Activated effector memory CD4-positive, alpha-beta T cell treated with anti-CD3 and anti-CD28 coated beads, Interleukin-2, amount 50 U/mL, for 16 hours (primary cell): ENCODE measurements around the gene BIRC2.
"Not testable (repeated sequence)": the region's sequence is repeated elsewhere in the genome, so short reads cannot be mapped to it uniquely, and the experiment has no call there.

Source experiments
- DNase-seq: peaks from one replicate; pipeline ENCODE4 v3.0.0-alpha.2; 2020

The BIRC2 gene

DNA sequence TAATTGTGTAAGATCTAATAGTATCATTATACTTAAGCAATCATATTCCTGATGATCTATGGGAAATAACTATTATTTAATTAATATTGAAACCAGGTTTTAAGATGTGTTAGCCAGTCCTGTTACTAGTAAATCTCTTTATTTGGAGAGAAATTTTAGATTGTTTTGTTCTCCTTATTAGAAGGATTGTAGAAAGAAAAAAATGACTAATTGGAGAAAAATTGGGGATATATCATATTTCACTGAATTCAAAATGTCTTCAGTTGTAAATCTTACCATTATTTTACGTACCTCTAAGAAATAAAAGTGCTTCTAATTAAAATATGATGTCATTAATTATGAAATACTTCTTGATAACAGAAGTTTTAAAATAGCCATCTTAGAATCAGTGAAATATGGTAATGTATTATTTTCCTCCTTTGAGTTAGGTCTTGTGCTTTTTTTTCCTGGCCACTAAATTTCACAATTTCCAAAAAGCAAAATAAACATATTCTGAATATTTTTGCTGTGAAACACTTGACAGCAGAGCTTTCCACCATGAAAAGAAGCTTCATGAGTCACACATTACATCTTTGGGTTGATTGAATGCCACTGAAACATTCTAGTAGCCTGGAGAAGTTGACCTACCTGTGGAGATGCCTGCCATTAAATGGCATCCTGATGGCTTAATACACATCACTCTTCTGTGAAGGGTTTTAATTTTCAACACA lies 23.3 kb upstream of the BIRC2 start:
- no peak for DNase-seq

DNA sequence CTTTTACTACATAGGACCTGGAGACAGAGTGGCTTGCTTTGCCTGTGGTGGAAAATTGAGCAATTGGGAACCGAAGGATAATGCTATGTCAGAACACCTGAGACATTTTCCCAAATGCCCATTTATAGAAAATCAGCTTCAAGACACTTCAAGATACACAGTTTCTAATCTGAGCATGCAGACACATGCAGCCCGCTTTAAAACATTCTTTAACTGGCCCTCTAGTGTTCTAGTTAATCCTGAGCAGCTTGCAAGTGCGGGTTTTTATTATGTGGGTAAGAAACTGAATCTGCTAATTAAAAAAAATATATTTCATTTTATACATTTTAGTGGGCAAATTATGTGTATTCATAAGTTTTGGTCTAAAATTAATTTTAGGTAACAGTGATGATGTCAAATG lies 21.9 kb upstream of the BIRC2 start:
- DNase-seq, result no peak

DNA sequence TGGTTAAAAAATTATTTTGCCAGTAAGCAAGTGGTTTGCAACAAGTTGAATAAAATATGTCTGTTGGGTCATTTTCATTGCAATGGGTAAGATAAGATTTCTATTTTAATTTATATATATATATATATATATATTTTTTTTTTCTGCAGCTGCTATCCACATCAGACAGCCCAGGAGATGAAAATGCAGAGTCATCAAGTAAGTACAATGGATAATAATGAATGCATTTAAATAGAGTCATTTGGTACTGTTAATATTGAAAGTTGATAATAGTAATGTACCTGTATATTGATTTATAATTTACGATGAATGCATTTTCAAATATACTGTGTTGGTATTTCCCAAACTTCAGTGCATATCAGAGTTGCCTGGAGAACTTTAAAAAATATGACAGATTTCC lies 18.3 kb upstream of the BIRC2 start:
- DNase-seq, result no peak

DNA sequence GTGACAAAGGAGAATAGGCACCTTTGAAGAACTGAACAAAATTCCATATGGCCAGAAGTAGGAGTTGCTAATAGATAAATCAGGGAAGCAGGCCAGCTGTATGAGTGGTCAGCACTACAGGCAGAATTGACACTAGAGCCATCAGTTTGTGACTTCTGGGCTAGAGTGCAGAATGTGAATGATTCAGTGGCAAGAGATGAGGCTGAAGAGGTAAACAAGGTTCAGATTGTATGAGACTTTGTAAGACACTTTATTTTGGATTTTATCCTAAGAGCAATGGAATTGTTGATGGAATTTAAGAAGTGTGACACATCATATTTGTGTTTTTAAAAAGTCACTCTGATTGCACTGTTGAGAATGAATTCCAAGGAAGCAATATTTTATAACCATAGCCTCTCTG lies 16.8 kb upstream of the BIRC2 start:
- no peak for DNase-seq

DNA sequence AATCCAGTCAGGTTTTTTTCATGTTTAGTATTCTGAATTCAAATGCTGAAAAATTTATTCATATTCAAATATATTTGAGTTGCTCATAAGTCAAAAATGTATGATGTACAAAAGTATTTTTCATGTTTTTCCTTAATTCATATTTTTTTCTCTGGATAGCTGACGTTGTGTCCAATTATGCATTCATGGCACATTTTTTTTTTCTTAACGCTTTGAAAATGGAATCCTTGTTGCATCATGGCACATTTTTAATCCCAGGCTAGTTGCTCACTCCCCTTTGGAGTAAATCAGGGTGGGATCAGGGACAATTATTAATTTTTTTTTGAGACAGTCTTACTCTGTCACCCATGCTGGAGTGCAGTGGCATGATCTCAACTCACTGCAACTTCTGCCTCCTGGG lies 15.7 kb upstream of the BIRC2 start:
- DNase-seq, result no peak

DNA sequence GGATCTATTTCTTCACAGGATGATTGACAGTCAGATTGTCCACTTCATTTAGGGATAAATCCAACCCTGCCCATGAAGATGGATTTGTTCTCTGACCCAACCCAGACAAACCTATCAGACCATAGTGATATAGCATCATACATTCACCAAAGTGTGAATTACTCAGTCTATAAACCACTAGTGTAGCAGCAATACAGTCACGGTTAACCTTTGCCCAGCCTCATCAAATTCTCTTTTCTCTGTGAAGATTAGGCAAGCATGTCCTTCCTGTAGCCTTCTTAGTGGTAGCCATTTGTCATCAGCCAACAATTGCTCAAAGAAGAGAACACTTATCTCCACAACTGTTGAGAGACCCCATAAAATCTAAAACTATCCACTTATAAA lies 14.4 kb upstream of the BIRC2 start:
- DNase-seq, result no peak

DNA sequence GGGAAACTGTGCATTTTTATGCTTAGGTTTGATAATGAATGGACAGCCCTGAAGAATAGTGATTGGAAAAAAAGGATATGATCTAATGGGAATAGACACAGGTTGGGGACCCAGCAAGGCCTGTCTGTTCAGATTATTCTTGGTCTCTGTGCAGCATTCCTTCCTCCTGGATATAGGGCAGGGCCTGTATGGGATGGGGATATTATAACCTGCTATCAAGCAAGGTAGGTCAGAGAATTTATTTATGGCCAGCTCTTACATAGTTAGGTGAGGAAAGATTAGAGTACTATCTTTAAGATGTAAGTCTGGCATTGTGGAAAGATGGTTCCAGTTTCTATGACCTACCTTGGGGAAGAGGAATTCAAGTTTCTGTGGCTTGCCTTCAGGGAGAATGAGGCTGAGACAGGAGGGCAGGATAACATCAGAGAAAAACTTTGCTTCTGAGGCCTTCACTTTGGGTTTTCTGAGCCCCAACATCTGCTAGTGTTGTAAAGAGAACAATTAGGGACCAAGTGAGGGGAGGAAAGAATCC lies 8.5 kb upstream of the BIRC2 start:
- DNase-seq, result no peak

DNA sequence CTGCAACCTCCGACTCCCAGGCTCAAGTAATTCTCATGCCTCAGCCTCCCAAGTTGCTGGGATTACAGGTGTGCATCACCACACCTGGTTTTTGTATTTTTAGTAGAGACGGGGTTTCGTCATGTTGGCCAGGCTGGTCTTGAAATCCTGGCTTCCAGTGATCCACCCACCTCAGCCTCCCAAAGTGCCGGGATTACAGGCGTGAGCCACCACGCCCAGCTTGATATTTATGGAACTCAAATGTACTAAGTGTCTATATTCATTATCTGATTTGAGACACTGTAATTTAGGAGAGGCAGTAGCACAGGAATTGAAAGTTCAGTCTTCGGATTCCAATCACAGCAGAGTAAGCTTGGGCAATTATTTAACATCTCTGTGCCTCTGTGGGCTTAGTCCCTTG lies 5.7 kb upstream of the BIRC2 start:
- DNase-seq, result not testable (repeated sequence)

DNA sequence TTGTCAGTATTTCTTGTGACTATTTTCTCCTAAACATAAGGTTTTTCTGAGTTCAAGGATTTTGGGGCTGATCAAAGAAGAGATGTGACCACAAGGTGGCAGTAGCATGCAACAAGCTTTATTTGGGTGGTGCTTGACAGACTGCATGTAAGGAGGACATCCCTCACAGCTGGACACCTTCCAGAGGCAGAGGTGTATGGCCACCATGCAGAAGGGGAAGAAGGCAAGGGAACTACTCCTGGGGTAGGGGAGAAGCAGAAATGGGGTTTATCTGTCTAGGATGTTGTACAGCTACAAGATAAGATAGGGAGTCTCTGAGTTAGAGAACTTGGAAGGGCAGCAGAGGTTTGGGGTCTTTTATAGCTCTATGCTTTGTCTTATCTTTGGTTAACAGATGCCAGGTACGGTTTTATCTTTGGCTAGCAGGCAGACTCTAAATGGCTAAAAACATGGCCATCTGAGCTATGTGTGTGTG lies 5.1 kb upstream of the BIRC2 start:
- peak; percentile 86 for DNase-seq

DNA sequence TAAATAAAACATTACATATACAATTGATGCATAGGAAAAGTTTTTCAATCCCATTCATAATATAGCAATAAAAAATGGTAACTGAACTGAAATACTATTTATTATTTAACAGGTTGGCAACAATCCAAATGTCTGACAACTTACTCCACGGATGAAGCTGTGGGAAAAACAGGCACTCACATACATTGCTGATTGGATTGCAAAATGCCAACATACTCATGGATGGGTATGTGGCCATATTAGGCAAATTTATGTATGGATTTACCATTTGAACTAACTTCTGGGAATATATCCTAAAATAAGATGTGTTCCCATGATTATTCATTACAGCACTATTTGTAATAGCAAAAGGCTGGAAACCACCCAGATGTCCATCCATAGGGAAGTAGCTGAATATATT lies 3.2 kb upstream of the BIRC2 start:
- DNase-seq, result no peak

DNA sequence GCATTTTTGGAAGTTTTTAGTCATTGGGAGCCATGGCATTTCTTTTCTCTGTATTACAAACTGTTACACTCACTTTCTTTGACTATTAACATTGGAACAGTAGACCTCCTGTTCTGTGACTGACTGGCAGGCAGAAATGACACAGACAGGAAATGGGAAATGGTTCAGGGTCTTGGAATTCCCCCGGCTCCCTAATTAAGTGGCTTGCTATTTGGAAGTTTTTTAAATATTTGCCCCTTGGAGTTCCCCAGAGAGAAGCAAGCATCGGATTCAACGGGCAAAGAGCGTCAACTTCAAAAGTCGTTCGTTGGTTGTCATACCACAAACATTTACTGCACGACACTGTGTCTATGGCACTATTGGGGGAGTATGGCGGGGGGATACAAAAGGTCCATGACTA lies 1.1 kb upstream of the BIRC2 start:
- no peak for DNase-seq

DNA sequence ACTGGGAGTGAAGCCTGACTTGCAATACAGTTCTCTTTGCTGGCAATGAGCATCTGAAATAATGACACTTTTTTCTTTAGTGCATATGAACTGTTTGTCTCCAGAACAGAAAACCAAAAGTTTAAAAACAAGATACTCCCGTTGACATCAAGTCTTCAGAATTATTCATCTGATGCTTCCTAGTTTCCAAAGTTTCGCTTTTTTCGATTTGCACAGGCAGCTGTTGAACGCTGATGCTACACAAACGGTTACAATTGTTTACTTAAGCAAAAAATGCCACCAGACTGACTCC lies 612 bp upstream of the BIRC2 start:
- DNase-seq, result no peak

DNA sequence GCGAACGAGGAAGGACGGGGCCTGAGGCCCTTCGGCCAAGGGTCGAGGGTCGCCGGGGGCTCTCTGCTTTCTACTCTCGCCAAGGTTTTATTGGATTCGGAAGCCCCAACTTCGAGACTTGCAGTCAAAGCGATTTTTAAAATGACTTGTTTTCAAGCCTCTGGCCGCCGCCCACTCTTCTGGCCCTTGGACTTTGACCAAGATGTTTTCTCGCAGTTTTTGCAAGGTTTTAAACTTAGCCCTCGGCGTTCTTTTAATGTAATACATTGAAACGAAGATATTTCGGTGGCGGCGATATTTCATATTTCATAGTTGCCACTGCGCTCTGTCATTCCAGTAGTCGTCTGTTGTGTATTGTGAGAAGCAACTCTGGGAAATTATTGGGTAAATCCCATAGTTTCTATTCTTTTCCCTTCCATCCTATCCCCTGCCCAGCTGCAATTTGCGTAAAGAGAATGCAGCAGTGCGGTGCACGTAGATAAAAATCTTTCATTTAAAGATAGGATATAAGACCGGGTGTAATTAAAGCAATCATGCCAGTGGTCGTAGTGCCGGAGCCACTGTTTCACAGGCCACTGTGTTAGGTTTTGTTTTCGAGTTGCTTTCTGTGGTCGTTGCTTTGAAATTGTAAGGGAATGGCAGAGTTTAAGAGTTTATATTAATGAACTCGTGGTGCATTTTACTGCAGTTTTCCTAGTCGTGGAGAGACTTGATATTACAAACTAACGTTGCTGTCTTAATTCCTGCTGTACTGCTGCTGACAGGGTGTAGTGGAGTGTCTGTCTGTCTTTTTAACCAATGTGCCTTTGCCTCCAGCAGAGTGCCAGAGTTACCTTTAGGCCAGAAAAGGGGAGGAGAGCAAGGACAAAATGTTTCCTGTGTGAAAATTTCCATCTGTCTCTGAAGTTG lies 702 bp downstream of the BIRC2 start:
- no peak for DNase-seq

DNA sequence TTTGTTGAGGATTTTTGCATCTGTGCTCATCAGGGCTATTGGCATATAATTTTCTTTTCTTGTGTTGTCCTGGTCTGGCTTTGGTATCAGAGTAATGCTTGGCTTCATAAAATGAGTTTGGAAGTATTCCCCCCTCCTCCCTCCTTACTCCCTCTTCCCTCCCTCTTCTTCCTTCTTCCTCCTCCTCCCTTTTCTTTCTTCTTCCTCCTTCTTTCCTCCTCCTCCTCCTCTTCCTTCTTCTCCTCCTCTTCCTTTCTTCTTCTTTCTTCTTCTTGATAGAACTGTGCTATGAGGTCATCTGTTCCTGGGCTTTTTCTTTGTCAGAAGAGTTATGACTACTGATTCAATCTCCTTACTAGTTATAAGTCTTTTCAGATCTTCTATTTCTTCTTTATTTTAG lies 10.1 kb downstream of the BIRC2 start:
- DNase-seq, result no peak

DNA sequence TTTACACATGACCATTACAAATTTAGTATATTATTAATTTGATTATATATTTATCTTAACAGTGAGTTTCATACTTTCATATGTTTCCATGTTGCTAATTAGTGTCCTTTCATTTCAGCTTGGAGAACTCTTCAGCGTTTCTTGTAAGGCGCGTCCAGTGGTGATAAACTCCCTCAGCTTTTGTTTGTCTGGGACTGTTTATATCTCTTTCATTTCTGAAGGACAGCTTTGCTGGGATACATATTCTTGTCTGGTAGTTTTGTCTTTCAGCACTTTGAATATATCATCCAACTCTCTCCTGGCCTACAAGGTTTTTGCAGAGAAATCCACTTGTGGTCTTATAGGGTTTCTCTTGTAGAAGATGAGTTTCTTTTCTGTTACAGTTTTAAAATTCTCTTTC lies 12.4 kb downstream of the BIRC2 start:
- no peak for DNase-seq

DNA sequence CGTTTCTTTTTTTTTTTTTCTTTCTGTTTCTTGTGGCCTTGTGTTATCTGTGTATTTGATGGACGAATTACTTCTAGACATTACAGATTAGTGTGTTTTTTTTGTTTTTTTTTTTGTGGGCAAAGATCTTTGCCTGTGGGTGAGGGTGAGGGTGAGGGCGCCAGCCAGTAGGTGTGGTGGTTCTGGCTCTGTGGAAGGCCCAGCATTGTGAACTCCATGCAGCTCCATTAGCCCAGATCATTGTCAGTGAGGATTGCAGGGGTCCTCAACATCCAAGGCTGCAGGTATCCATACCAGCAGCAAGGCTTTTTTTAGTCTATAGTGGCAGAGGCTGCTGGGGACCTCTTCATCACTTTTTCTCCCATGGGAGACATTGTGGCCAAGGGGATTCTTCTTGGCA lies 13.7 kb downstream of the BIRC2 start:
- no peak for DNase-seq

DNA sequence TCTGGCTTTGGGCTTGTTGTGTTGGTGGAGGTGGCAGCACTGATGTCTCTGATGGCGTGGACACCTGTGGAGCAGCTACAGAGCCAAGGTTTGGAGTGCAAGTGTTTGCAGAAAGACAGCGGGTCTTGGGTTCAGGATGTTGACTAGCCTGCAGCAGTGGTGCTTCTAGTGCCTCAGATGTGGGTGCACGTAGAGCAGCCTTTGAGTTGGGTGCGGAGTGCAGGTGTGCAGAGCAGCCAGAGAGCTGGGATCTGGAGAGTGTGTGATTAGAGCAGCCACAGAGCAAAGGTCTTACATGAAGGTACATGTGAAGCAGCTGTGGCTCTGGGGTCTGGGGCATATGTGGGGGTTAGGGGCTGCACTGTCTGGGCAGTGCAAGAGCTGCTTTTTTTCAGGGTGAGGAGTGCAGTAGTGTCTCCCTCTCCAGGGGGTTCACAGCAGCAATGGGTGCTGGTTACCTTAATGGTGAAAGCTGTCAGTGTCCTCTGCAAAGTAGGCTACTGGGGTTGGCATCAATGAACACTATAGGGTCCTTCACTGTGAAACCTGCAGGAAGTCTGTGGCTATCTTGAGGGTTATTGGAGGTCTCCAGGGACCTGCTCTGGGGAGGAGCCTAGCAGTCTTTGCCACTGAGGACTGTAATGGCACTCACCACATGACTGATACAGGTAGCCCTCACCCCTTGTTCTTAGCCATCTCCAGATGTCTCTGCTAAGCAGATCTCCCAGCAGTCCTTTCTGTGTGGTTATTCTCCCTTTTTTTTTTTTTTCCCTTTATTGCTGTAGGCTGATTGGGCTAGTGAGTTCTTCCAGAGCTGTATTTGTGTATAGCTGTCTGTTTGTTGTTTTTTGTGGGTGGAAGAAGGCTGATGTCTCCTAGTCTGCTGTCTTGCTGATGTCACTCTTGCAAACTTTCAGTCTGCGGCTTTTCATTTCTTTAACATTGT lies 14.3 kb downstream of the BIRC2 start:
- peak; percentile 67 for DNase-seq

DNA sequence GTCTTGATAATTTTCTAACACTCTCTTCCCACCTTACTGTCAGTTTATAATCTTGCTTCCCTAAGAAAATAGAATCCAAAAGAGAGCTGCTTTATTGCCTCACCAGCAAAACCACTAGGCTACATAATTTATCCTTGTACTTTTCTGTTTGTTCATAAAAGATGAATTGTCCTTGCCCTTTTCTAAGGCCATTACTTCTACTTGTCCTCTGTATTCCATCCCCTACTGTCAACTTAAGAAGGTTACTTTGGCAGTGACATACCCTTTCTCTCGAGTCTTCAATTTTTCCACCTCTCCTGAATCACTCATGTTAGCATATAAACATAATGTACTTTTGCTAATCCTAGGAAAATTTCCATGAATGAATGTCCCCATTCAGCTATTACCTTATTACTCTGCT lies 18.0 kb downstream of the BIRC2 start:
- no peak for DNase-seq

DNA sequence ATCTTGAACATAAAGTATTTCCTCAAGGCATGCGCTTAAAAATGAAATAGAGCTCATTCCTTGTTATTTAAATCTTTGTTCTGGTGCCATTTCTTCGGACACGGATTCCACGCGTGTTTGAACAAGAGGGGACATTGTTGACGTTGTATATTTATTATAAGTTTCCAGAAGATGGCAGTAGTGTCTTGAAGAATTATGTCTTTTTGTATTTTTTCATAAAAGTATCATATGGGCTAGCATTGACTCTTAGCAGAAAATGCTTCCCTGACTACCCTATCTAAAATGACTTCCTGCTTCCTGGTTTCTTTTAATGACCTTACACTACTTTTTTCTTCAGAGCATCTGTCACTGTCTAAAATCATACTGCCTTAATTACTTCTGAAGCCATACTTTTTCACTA lies 20.4 kb downstream of the BIRC2 start:
- DNase-seq, result no peak

DNA sequence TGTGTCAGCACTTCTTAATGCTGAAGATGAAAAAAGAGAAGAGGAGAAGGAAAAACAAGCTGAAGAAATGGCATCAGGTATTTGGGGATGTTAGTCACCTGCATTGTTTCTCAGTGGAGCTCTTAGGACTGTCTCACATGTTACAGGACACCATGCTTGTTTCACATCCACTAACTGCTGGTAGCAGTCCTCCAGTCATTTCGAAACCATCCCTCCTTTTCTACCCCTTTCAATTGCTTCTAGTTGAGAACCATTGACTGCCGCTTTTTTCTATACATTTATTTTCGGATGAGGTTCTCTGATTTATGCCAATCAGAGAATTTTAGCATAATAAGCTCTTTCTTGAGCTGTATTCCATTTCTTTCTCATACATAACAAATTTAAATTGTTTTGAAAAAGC lies 21.5 kb downstream of the BIRC2 start:
- no peak for DNase-seq

DNA sequence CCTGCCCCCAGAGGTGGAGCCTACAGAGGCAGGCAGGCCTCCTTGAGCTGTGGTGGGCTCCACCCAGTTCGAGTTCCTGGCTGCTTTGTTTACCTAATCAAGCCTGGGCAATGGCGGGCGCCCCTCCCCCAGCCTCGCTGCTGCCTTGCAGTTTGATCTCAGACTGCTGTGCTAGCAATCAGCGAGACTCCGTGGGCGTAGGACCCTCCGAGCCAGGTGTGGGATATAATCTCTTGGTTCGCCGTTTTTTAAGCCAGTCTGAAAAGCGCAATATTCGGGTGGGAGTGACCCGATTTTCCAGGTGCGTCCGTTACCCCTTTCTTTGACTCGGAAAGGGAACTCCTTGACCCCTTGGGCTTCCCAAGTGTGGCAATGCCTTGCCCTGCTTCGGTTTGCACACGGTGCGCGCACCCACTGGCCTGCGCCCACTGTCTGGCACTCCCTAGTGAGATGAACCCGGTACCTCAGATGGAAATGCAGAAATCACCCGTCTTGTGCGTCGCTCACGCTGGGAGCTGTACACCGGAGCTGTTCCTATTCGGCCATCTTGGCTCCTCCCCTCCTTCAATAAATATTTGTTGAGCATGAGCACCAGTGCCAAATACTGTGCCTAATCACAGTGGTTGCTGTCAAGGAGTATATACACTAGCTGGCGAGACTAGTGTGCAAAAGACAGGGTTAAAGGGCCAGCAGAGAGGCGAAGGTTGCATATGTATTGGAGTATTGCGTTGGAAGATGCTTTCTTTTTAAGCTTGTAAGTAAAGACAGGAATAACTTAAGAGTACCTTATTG lies 27.8 kb downstream of the BIRC2 start:
- not testable (repeated sequence) for DNase-seq

DNA sequence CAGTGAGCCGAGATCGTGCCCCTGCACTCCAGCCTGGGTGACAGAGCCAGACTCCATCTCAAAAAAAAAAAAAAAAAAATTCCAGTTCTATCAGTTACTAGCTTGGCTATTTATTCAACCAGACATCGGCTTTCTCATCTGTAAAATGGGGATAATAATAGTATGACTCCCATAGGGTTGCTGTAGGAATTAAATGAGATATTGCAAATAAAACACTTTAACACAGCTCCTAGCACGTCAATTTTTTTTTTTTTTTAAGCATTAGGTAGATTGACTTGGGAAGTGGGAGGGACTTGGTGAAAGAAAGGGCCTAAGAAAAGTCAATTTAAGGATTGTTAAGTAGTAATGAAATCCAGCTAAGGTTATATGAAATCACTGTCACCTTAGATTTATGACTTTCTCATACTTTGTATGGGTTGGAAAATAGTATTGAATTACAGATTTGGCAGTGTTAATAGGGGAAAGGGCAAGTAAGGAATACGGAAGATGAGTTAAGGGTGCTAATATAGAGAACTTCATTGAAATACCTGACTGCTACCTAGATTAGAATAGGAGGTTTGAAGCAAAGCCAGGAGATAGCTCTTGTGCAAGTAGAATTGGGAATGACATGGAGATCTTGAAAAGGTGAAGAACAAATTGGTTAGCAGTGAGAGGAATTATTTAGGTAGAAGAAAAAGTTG lies 28.8 kb downstream of the BIRC2 start:
- DNase-seq, result no peak
